GM19468 (cell line): ENCODE data around the gene MGAT5B.

Source experiments
- ATAC-seq: cut with Tn5 transposase; IDR thresholded peaks from one replicate; pipeline ENCODE4 v1.9.1; 2021; ENCODE audit warnings: mild to moderate bottlenecking, moderate library complexity, moderate number of reproducible peaks; ENCODE audit not compliant: unreplicated experiment; ENCODE audit errors: extremely low read depth

The MGAT5B gene

GRCh38 chr17:76944477-76944876, 76.3 kb downstream of the MGAT5B start:
- ATAC-seq: no peak

- ATAC-seq: no peak
Observed at GRCh38 chr17:76946111-76946771, 78.0 kb downstream of the MGAT5B start.

DNA sequence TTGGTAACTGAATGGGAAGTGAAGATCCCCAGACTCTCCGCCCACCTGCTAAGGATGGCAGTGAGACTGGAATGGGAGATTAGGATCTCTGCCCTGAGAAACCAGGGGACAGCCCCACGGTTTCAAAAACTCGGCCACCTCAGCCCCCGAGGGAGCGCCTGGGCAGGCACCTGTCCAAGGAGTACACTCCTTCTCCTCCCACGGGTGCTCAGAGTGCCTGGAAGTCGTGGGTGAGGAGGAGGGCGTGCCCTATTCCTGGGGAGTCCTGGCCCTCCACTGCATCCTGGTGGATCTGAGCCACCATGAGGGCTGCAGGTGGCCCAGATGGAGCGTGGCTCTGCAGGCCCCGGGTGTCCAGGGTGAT, 78.5 kb downstream of the MGAT5B start:
- no peak for ATAC-seq

DNA sequence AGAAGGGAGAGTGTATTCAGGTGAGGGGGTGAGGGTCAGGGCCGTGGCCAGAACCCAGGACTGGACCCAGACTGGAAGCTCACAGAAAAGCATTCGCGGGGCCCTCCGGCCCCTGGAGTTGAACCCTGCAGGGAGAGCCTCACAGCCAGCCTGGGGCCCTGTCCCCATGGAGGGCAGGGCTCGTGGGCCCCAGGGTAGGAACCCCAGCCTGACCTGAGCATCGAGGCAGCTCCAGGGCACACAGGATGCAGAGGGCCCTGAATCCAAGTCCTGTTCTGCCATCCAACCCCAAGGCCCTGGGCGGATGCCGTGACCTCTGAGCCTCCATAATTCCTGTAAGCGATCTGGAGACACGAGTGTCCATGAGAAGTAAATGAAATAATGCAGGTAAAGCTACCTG, 79.1 kb downstream of the MGAT5B start:
- ATAC-seq: no peak

- ATAC-seq: no peak
Observed at GRCh38 chr17:76947771-76948170, 79.6 kb downstream of the MGAT5B start.

DNA sequence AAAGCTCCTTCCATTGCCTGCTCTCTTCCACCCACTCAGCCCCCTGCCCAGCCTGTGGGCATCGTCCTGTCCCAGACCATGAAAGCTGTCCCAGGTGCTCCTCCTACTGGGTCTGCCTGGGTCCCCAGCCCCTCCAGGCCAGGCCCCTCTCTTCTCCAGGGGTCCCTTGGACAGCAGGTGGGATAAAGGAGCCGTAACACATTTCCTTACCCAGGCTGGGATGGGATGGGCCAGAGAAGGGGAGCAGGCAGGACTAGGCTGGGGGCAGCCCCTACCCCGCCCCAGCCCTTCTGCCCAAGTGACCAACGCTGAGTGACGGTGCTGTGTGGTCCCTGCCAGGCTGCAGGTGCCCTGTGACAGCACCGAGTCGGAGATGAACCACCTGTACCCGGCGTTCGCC, 80.1 kb downstream of the MGAT5B start:
- no peak for ATAC-seq

- no peak for ATAC-seq
Observed at GRCh38 chr17:76948726-76949342, 80.6 kb downstream of the MGAT5B start.

- ATAC-seq: no peak
Observed at GRCh38 chr17:76949913-76950695, 81.9 kb downstream of the MGAT5B start.

- no peak for ATAC-seq
Observed at GRCh38 chr17:76951375-76951905, 83.2 kb downstream of the MGAT5B start.

DNA sequence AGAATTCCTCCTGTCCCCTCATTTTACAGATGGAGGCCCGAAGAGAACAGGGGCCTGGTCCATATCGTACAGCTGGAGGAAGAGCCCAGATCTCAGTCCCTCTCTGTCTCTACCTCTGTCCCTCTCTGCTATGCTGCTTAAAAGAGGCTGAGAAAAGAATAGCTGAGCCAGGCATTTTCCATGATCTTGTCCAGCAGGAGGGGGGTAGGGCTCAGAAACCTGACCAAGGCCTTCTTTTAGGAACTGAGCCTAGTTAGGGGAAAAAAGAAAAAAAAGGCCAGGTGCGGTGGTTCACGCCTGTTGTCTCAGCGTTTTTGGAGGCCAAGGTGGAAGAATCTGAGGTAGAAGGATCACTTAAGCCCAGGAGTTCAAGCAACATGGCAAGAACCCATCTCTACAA, 84.2 kb downstream of the MGAT5B start:
- no peak for ATAC-seq

DNA sequence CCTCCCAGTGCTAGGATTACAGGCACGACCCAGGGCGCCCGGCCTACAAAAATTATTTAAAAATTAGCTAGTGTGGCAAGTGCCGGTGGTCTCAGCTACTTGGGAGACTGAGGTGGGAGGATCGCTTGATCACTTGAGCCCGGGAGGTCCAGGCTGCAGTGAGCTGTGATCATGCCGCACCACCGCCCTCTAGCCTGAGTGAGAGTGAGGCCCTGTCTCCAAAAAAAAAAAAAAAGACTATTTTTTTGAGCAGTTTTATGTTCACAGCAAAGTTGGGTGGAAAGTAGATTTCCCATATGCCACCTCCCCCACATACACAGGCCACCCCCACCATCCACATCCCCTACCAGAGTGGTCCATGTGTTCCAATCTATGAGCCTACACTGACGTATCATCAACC, 84.9 kb downstream of the MGAT5B start:
- ATAC-seq: no peak

DNA sequence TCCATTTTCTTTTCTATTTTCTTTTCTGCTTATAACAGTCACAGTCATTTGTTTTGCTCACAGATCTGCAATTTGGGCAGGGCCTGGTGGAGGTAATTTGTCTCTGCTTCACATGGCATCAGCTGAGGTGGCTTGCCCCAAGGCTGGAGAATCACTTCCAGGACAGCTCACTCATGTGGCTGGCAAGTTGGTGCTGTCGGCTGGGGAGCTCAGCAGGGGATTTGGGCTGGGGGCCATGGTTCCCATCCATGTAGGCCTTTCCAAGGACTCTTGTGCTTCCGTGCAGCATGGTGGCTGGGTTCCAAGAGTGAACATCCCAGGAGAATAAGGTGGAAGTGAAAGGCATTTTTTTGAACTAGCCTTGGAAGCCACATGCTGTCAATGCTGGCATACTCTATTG, 85.7 kb downstream of the MGAT5B start:
- ATAC-seq: no peak

DNA sequence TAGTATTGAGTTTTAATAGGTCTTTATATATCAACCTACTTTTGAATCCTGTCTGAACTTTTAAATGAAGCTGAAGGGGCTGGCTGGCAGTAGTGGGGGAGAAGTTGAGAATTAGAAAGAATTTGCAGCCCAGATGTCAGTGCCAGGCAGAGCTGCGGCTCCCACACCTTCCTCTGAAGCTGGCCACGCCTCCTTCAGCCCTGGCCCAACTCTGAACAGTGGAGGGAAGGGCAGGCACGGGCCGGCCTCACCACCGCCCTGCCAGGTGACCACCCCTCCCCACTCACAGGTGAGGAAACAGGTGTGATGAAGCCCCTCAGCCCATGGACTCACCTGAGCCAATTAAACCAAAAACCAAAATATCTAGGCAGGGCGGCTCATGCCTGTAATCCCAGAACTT, 87.0 kb downstream of the MGAT5B start:
- no peak for ATAC-seq

GRCh38 chr17:76956846-76957540, 88.8 kb downstream of the MGAT5B start:
- no peak for ATAC-seq

- no peak for ATAC-seq
Observed at GRCh38 chr17:76957678-76958464, 89.7 kb downstream of the MGAT5B start.

DNA sequence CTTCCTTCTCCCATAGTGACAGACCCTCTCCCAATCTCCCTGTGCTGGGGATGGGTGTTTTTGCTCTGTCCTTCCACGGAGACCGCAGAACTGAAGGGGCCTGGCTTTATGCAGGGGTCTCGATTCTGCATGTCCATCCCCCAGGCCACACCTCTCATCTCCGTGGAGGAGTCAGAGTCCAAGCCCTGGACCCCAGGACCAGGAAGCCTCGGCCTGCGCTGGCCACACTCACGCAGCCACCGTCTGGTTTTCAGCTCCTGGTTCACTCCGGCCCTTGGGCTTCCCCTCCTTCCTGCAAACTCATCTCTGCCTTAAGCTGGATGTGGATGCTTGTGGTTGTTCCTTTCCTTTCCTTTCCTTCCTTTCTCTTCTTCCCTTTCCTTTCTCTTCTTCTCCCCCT, 90.8 kb downstream of the MGAT5B start:
- no peak for ATAC-seq

DNA sequence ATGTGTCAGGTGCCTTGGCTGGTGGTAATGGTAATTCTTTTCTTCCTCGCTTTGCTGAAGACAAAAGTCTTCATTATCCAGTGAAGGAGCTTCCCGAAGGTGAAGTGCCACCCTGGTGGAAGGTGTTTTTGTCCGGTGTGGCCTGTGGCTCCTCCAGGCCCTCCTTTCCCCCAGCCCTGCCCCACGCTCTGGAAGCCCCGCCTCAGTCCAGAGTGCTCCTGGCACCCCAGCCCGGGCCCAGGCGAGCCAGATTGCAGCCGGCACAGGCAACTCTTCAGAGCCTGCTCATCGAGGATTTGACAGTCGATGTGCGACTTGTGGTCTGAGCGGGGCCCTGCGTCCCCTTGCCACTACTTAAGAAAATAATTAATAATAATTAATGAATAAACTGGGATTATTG, 93.7 kb downstream of the MGAT5B start:
- ATAC-seq: no peak

DNA sequence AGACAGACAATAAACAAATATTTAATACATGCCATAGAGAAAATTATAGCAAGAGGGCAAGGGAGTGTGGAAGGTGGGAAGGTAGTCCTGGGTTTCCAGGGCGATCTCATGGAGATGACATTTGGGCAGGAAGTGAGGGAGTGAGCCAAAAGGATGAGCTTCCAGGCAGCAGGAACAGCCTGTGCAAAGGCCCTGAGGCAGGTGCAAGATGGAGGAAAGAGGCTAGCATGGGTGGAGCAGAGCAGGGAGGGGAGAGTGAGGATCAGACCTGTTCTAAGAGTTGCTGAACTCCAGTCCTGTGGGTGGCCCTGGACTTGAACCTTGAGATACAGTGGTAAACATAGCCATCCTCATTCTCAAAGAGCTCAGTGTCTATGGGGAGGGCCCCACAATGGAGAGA, 94.7 kb downstream of the MGAT5B start:
- ATAC-seq: no peak

DNA sequence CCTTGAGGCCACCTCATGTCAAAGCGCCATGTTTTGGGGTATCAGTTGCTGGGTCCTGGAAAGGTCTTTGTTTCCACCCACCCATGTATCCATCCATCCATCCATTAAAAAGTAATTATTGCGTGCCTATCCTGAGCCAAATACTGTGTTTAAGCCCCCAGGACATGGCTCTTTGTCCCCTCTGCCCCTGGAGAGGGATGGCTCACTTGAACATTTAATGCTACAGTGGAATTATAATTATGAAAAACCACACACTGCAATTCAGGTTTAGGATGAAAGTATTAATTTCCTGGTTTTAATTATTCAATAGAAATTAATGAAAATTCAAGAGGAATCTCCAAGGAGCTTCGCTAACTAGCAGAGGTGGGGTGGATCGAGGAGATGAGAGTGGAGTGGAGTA, 97.8 kb downstream of the MGAT5B start:
- ATAC-seq: no peak
